BJ (cell line): ENCODE measurements around the gene SAXO1. TPM values are rescaled to one million over a fixed set of nuclear protein-coding genes. Genes with fewer than 3 reads are reported as not detected.

Experiments
- CTCF ChIA-PET: fragments of 350-600 bp; formaldehyde crosslinking; extraction: SDS; loops from one replicate; lab custom pipeline; 2021; ENCODE audit warnings: antibody characterized with exemption, inconsistent platforms; lab: Yijun Ruan, JAX
- POLR2A ChIA-PET: fragments of 300-600 bp; sonication (Branson Sonifier 250); formaldehyde crosslinking; extraction: SDS; loops from one replicate; lab custom pipeline; 2021; ENCODE audit warnings: antibody characterized with exemption; lab: Charles Lee
- DNase-seq: peaks from one replicate; pipeline ENCODE4 v3.0.0-alpha.2; 2011; ENCODE audit warnings: low read depth
- H3K27me3 ChIP-seq: 2 replicates; pipeline ENCODE4 v1.6.0; 2011; ENCODE audit warnings: low read length; ENCODE audit not compliant: control insufficient read depth, insufficient read depth
- H3K36me3 ChIP-seq: 2 replicates; pipeline ENCODE4 v1.5.1; 2011; ENCODE audit warnings: low read length; ENCODE audit not compliant: control insufficient read depth, insufficient read depth
- H3K4me3 ChIP-seq: 2 replicates; pipeline ENCODE4 v1.5.1; 2011; ENCODE audit warnings: low read depth, mild to moderate bottlenecking, control low read depth, low read length
- polyA plus RNA-seq: library from polyadenylated mRNA; depleted of rRNA; stranded (reverse); fragments of >200 nt; gene quantifications from 2 replicates; pipeline ENCODE4 v1.2.3, GENCODE V29; 2011; rRNA removed
- small RNA-seq: library from RNA; depleted of rRNA; stranded (forward); fragments of <200 nt; gene quantifications from one replicate; pipeline ENCODE3, GENCODE V24; 2012; ENCODE audit warnings: low replicate concordance, low read depth; ENCODE audit not compliant: insufficient read length
- TF ChIP-seq, protein P1 (sequence below): IDR thresholded peaks from 2 replicates; pipeline ENCODE4 v1.5.1; 2011; ENCODE audit warnings: low read depth, mild to moderate bottlenecking, control low read depth, inconsistent platforms, low read length, moderate library complexity; ENCODE audit not compliant: insufficient read depth

SAXO1 gene
- polyA plus RNA-seq, 1 experiment = not detected

DNA sequence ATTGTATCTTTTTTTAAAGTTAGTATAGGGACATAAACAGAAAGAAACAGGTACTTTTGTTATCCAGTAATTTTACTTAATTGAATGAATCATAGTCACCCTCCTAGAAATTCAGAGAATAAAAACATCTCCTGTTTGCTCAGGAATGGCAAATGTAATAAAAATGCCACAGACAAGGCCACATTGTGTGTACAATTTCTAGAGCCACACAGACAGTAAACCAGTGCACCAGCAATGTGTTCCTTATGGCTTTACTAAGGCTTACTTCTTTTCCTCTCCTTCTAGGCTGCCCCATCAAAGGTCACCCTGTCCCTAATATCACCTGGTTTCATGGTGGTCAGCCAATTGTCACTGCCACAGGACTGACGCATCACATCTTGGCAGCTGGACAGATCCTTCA lies 145.5 kb downstream of the SAXO1 start:
- CTCF ChIA-PET = no interaction called here
- TF ChIP-seq, protein P1, sequence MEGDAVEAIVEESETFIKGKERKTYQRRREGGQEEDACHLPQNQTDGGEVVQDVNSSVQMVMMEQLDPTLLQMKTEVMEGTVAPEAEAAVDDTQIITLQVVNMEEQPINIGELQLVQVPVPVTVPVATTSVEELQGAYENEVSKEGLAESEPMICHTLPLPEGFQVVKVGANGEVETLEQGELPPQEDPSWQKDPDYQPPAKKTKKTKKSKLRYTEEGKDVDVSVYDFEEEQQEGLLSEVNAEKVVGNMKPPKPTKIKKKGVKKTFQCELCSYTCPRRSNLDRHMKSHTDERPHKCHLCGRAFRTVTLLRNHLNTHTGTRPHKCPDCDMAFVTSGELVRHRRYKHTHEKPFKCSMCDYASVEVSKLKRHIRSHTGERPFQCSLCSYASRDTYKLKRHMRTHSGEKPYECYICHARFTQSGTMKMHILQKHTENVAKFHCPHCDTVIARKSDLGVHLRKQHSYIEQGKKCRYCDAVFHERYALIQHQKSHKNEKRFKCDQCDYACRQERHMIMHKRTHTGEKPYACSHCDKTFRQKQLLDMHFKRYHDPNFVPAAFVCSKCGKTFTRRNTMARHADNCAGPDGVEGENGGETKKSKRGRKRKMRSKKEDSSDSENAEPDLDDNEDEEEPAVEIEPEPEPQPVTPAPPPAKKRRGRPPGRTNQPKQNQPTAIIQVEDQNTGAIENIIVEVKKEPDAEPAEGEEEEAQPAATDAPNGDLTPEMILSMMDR = no peak
- Histone ChIP-seq H3K27me3 (no peaks in the 10 kb centered on the region), H3K4me3 (no peak overlapping the region), H3K36me3 (no peaks in the 10 kb centered on the region)
- POLR2A ChIA-PET = no interaction called here
- DNase-seq = no peak

- H3K27me3 ChIP-seq = no peaks in the 10 kb centered on the region
- no peak overlapping the region for H3K4me3 ChIP-seq
- POLR2A ChIA-PET = no interaction called here
- H3K36me3 ChIP-seq = no peaks in the 10 kb centered on the region
- DNase-seq = no peak
- CTCF ChIA-PET = no interaction called here
- TF ChIP-seq, protein P1 = no peak
These were observed 151.3 kb downstream of the SAXO1 start for GRCh38 chr9:18881758-18882157.

DNA sequence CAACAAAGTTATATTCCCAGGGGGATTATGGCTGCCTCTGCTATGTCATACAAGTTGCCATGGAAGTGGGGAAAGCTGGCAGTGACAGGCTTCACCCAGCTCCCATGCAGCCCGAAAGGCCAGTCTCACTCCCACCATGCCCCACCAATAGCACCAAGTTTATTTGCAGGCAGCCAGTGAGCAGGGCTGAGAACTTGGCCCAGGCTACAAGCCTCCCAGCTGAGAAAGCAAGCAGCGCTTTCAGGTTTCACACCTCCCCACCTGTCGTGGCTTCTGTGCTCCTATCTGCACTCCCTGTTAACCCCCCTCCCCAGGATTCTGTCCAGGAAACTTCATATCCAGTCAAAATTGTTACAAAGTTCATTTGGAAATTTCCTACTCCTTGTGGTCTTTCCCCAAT lies 155.0 kb downstream of the SAXO1 start:
- no peak overlapping the region for H3K4me3 ChIP-seq
- no peak for DNase-seq
- POLR2A ChIA-PET = interaction anchor here (0.6 kb wide), 1 partner anchor 67 kb away, joined by 11 read pairs; no protein-coding TSS in a partner anchor
- CTCF ChIA-PET = no interaction called here
- H3K27me3 ChIP-seq = no peaks in the 10 kb centered on the region
- TF ChIP-seq, protein P1 = no peak
- H3K36me3 ChIP-seq = no peaks in the 10 kb centered on the region

Small RNA genes lying within 50 kb of the gene (small RNA-seq; reads per million reads assigned to genes)
- not detected for gene RNU6-264P
- gene SCARNA8 = 3.4 reads per million, percentile 44 among the genes with 10 or more reads in this experiment

Other genes starting within 250 kb of the SAXO1 start
- 161 and 167 TPM in 2 replicates for gene RRAGA, start 16.2 kb upstream of the SAXO1 start, polyA plus RNA-seq
- 4.4 and 8.7 TPM in 2 replicates for gene HAUS6, start 69.7 kb upstream of the SAXO1 start, polyA plus RNA-seq
- 143 and 158 TPM in 2 replicates for gene PLIN2, start 94.3 kb upstream of the SAXO1 start, polyA plus RNA-seq
- 12.2 and 20.9 TPM in 2 replicates for gene DENND4C, start 197.5 kb upstream of the SAXO1 start, polyA plus RNA-seq